ENCODE data around the gene NTSR1. TPM values are rescaled to one million over a fixed set of nuclear protein-coding genes. Genes with fewer than 3 reads are reported as not detected.

NTSR1 gene
- total RNA-seq, 1 donor from 2014 or later, result 0.24 TPM

GRCh38 chr20:62699296-62699695 is 9.3 kb upstream of the NTSR1 start:
- Mint-ChIP-seq H3K9me3 (no peaks in the 10 kb centered on the region), H3K27ac (no peak overlapping the region), H3K27me3 (peaks cover 34% of the 10 kb centered on the region), H3K4me3 (no peak overlapping the region), H3K36me3 (no peaks in the 10 kb centered on the region), H3K4me1 (ENCODE audit: unreplicated experiment) (peaks cover 13% of the 10 kb centered on the region)
- no peak for DNase-seq (ENCODE audit: extremely low spot score, unreplicated experiment)
- no peak for TF ChIP-seq CTCF (conservative IDR thresholded peaks at IDR 0.05)

GRCh38 chr20:62699741-62700140 is 8.9 kb upstream of the NTSR1 start:
- Mint-ChIP-seq H3K27ac (no peak overlapping the region), H3K27me3 (peaks cover 38% of the 10 kb centered on the region), H3K9me3 (no peaks in the 10 kb centered on the region), H3K36me3 (no peaks in the 10 kb centered on the region), H3K4me1 (ENCODE audit: unreplicated experiment) (peaks cover 17% of the 10 kb centered on the region), H3K4me3 (no peak overlapping the region)
- DNase-seq (ENCODE audit: extremely low spot score, unreplicated experiment), result no peak
- no peak for TF ChIP-seq CTCF (conservative IDR thresholded peaks at IDR 0.05)

GRCh38 chr20:62700261-62700930 is 8.2 kb upstream of the NTSR1 start:
- Mint-ChIP-seq H3K4me1 (ENCODE audit: unreplicated experiment) (peaks cover 20% of the 10 kb centered on the region), H3K36me3 (no peaks in the 10 kb centered on the region), H3K27ac (no peak overlapping the region), H3K27me3 (peaks cover 40% of the 10 kb centered on the region), H3K4me3 (no peak overlapping the region), H3K9me3 (no peaks in the 10 kb centered on the region)
- TF ChIP-seq CTCF (conservative IDR thresholded peaks at IDR 0.05), result no peak
- no peak for DNase-seq (ENCODE audit: extremely low spot score, unreplicated experiment)

- Mint-ChIP-seq H3K27me3 (peaks cover 44% of the 10 kb centered on the region), H3K4me1 (ENCODE audit: unreplicated experiment) (peaks cover 20% of the 10 kb centered on the region), H3K9me3 (no peaks in the 10 kb centered on the region), H3K36me3 (no peaks in the 10 kb centered on the region), H3K4me3 (no peak overlapping the region), H3K27ac (peak overlapping the region; percentile 29)
- DNase-seq (ENCODE audit: extremely low spot score, unreplicated experiment), result no peak
- no peak for TF ChIP-seq CTCF (conservative IDR thresholded peaks at IDR 0.05)
Measured at GRCh38 chr20:62701161-62702012, 7.2 kb upstream of the NTSR1 start.

GRCh38 chr20:62702013-62702300 is 6.7 kb upstream of the NTSR1 start:
- Mint-ChIP-seq H3K27me3 (peaks cover 47% of the 10 kb centered on the region), H3K36me3 (no peaks in the 10 kb centered on the region), H3K27ac (no peak overlapping the region), H3K9me3 (no peaks in the 10 kb centered on the region), H3K4me3 (no peak overlapping the region), H3K4me1 (ENCODE audit: unreplicated experiment) (peaks cover 20% of the 10 kb centered on the region)
- TF ChIP-seq CTCF (conservative IDR thresholded peaks at IDR 0.05), result no peak
- DNase-seq (ENCODE audit: extremely low spot score, unreplicated experiment), result no peak

All from type B pancreatic cell (in vitro differentiated cells).